Chondrocyte (in vitro differentiated cells): ENCODE data around the gene WNT11. TPM values are rescaled to one million over a fixed set of nuclear protein-coding genes. Genes with fewer than 3 reads are reported as not detected.

ENCODE experiments used
- DNase-seq: peaks from one replicate; pipeline ENCODE4 v3.0.0; 2021; ENCODE audit warnings: mixed read lengths, low spot score
- H3K27ac Mint-ChIP-seq: one replicate; pipeline ENCODE4 v1.8.0; 2021; ENCODE audit warnings: mild to moderate bottlenecking, moderate library complexity, mixed read lengths; ENCODE audit not compliant: unreplicated experiment
- H3K27me3 Mint-ChIP-seq: 2 replicates; pipeline ENCODE4 v1.8.0; 2021; ENCODE audit warnings: low read depth, mixed read lengths
- H3K36me3 Mint-ChIP-seq: 2 replicates; pipeline ENCODE4 v1.8.0; 2021; ENCODE audit warnings: low read depth, mixed read lengths
- H3K4me1 Mint-ChIP-seq: 2 replicates; pipeline ENCODE4 v1.8.0; 2021; ENCODE audit warnings: low read depth, mild to moderate bottlenecking, mixed read lengths
- H3K4me3 Mint-ChIP-seq: one replicate; pipeline ENCODE4 v1.8.0; 2021; ENCODE audit warnings: mild to moderate bottlenecking, moderate library complexity, mixed read lengths; ENCODE audit not compliant: unreplicated experiment
- H3K9me3 Mint-ChIP-seq: 2 replicates; pipeline ENCODE4 v1.8.0; 2021; ENCODE audit warnings: low read depth, mixed read lengths
- CTCF ChIP-seq: fragments of 200-600 bp; sonication (generic); IDR thresholded peaks from 2 replicates; pipeline ENCODE4 v1.5.0; 2021; ENCODE audit warnings: antibody characterized with exemption, mild to moderate bottlenecking, moderate library complexity
- total RNA-seq: library from RNA; stranded (reverse); gene quantifications from 3 replicates; pipeline ENCODE4 v1.2.1, GENCODE V29; 2021

WNT11 gene
- total RNA-seq, 1 donor from 2014 or later, result 24.5 TPM

GRCh38 chr11:76212086-76213035 is 6.1 kb upstream of the WNT11 start:
- H3K36me3 Mint-ChIP-seq, result no peaks in the 10 kb centered on the region
- no peak overlapping the region for H3K4me3 Mint-ChIP-seq
- no peak overlapping the region for H3K27ac Mint-ChIP-seq
- peaks cover 12% of the 10 kb centered on the region for H3K4me1 Mint-ChIP-seq
- peaks cover 6% of the 10 kb centered on the region for H3K27me3 Mint-ChIP-seq
- peak; percentile 46 for DNase-seq
- no peaks in the 10 kb centered on the region for H3K9me3 Mint-ChIP-seq
- no peak for TF ChIP-seq CTCF

GRCh38 chr11:76210931-76211851 is 4.9 kb upstream of the WNT11 start:
- H3K4me1 Mint-ChIP-seq, result peaks cover 20% of the 10 kb centered on the region
- TF ChIP-seq CTCF, result no peak
- peaks cover 6% of the 10 kb centered on the region for H3K27me3 Mint-ChIP-seq
- H3K4me3 Mint-ChIP-seq, result peak overlapping the region; percentile 54
- H3K9me3 Mint-ChIP-seq, result no peaks in the 10 kb centered on the region
- H3K36me3 Mint-ChIP-seq, result no peaks in the 10 kb centered on the region
- no peak overlapping the region for H3K27ac Mint-ChIP-seq
- no peak for DNase-seq

DNA sequence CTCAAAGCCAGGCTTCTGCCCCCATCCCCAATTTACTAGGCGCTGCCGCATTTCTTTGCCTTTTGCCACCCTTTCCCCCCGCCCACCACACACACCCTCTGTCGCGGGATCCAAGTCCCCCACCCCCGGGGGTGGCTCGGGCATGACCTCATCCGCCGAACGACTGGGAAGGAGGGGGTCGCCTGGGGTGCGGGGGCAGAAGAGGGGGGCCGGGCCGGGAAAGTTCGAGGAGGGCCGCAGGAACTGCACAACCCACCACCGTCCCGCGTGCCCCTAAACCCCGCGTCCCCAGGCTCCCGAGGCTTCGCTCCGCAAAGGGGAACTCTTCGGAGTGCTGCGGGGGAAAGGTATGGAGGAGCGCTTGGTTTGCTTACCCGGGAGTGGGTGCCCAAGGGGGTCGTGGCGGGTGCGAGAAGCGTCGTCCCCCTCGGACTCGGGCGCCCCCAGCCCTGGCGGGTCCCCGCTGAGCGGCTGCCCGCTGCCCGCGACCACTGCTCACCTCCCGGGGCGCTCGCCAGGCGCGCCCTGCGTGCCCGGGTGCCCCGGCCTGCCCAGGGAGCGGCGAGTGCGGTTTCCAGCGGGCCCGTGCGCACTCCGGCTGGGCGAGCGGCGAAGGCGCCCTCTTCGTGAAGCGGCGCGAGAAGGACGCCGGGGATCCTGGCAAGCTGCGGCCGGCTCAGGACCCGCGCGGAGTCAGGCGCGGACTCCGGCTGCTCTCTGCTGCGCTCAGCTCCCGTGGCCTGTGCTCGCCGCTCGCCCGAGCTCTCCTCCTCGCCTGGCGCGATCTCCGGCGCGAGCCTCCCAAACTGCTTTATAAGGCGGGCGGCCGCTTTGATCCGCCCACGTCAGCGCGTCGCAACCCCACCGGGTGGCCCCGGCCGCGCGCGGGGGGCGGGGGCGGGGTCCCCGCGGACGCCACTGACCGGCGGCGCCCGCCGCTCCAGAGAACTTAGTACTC is 4.0 kb upstream of the WNT11 start:
- peak; percentile 34 for TF ChIP-seq CTCF
- H3K4me3 Mint-ChIP-seq, result peak overlapping the region; percentile 60
- H3K9me3 Mint-ChIP-seq, result no peaks in the 10 kb centered on the region
- H3K4me1 Mint-ChIP-seq, result peaks cover 25% of the 10 kb centered on the region
- DNase-seq, result no peak
- no peak overlapping the region for H3K27ac Mint-ChIP-seq
- H3K27me3 Mint-ChIP-seq, result peaks cover 6% of the 10 kb centered on the region
- no peaks in the 10 kb centered on the region for H3K36me3 Mint-ChIP-seq

- peaks cover 27% of the 10 kb centered on the region for H3K4me1 Mint-ChIP-seq
- H3K27ac Mint-ChIP-seq, result no peak overlapping the region
- no peaks in the 10 kb centered on the region for H3K36me3 Mint-ChIP-seq
- no peak for DNase-seq
- H3K9me3 Mint-ChIP-seq, result no peaks in the 10 kb centered on the region
- H3K27me3 Mint-ChIP-seq, result peaks cover 6% of the 10 kb centered on the region
- H3K4me3 Mint-ChIP-seq, result peak overlapping the region; percentile 76
- TF ChIP-seq CTCF, result no peak
These were observed 3.2 kb upstream of the WNT11 start for GRCh38 chr11:76209375-76209972.
